HG03064 (cell line): ENCODE measurements around the gene ATP5PB.

Source experiments
- ATAC-seq: cut with Tn5 transposase; IDR thresholded peaks from one replicate; pipeline ENCODE4 v1.9.1; 2021; ENCODE audit warnings: low read depth; ENCODE audit not compliant: unreplicated experiment

The ATP5PB gene

DNA sequence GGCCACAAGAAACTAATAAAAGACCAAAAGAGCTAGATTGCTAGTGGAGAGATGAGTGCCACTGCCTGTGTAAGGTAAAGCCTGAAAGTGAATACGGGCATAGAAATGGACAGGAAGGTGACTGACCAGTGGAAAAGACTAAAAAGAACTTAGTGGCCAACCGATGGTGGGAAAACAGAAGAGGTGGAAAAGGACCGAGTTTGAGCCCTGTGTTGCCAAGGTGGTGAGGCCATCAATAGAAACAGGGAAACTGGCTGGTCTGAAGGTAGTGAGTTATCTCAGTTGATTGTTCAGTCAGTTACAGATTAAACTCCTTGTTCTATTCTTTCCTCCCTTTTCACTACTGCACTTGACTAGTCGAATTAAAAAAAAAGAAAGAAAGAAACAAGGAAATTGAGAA lies 2.7 kb upstream of the ATP5PB start:
- no peak for ATAC-seq

DNA sequence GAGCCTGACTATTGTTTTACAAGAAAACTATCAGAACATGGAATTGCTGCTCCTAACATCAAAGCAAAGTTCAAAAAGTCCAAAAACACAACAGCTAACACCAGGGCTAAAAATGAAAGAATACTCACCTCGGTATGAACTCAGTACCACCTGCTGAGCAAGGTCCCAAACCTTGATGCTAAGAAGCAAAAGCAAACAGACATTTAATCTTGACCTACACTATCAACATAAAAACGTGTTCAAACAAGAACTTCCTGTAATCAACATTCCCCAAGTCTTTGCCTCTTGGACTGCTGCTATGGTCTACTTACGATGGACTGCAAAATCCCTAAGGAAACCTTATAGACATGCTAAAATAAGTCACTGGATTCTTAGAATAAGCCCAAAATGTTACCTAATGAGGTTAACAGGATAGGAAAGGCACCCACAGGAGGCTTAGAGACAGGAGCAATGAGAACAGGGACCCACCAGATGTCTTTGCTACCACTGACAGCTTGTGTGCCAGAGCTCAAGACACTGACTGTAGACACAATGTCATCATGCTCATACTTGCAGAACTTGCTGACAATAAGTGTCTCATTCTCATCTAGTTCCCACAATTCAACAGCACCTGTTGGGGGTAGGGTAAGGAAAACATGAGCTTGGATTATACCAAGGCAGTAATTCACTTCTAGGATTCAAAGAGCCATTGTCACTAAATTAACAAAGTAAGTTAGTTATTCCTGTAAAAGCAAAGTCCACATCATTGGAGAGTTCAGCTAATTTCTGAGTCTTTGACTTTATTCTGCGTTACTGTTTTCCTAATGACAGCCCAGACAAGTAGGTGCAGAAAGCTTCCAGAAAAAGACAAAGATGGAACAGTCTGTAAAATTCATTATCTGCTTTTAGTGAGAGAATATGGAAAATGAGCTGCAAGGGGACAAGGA lies 2.0 kb upstream of the ATP5PB start:
- ATAC-seq, result no peak

DNA sequence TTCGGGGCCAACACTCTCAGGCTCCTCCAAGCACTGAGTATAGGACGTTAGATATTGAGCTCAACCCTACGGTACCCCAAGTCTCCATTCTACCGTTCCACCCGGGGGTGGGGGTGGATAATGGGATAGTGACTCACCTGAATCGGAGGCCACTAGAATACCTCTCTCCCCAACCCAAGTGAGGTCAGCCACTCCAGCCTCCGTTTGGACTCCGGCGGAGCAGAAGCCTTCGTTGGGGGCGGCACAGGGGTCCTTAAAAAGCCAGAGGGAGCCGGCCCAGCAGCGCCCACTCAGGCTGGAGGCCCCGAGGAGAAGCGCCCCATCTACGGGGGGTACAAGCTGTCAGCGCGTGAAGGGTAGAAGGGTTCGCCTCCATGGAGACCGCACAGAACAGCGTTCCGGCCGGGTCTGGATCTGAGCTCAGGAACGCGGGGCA lies 764 bp upstream of the ATP5PB start:
- ATAC-seq, result no peak

DNA sequence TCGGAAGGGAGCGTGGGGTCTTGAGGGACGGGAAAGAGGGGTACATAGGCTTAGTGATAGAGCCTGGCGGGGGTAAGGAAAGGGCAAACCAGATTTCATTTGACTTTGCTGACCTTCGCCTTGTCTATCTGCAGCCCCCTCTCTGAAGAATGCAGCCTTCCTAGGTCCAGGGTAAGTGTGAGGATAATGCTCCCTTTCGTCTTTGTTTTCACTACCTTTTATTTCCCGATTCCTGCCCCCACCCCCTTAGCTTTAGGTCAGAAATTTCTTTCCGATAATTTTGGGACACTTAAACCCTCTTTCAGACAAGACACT lies 396 bp downstream of the ATP5PB start:
- no peak for ATAC-seq

DNA sequence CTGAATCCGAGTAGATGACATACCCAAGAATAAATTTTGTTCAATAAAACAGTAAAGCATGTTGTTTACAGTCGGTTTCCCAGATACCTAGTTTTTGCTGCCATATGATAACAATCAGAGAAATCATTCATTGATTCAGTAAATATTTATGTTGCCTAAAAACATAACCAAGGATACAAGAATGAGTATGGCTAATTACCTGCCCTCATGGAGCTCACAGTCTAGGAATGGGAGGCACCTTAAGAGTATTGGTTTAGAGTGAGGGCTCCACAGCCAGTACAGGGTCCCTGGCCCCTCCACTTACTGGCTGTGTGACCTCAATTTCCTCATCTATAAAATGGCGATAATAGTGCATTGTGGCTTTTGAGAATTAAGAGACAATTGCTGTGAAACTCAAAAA lies 921 bp downstream of the ATP5PB start:
- ATAC-seq, result no peak

DNA sequence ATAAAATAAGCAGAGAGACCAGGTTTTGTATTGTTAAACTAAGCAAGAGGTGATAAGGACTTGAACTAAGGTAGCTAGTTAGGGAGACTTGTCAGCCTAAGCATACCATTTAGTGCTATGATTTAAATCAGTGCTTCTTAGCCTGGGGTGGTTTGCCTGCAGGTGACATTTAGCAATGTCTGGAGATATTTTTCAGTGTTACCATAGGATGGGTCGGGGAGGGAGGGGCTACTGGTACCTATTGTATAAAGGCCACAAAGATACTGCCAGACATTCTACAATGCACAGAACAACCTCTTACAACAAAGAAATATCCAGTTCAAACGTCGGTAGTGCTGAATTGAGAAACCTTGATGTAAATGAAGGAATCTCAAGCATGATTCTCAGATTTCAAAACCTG lies 3.3 kb downstream of the ATP5PB start:
- no peak for ATAC-seq

DNA sequence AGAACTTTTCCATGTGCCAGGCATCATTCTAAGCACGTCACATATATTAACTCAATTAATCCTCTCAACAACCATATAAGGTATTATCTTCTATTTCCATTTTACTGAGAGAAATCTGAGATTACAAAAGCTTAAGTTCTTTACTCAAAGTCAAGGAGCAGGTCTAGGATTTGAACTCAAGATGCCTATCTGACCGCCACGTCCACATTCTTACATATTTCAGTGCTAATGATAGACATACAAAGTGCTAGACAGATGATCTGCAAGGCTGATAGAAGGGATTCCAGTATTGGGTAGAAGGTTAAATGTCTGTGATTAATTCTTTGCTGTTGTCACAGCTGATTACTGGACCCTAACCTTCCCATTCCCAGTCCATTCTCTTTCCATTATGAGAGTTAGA lies 4.4 kb downstream of the ATP5PB start:
- ATAC-seq, result no peak

DNA sequence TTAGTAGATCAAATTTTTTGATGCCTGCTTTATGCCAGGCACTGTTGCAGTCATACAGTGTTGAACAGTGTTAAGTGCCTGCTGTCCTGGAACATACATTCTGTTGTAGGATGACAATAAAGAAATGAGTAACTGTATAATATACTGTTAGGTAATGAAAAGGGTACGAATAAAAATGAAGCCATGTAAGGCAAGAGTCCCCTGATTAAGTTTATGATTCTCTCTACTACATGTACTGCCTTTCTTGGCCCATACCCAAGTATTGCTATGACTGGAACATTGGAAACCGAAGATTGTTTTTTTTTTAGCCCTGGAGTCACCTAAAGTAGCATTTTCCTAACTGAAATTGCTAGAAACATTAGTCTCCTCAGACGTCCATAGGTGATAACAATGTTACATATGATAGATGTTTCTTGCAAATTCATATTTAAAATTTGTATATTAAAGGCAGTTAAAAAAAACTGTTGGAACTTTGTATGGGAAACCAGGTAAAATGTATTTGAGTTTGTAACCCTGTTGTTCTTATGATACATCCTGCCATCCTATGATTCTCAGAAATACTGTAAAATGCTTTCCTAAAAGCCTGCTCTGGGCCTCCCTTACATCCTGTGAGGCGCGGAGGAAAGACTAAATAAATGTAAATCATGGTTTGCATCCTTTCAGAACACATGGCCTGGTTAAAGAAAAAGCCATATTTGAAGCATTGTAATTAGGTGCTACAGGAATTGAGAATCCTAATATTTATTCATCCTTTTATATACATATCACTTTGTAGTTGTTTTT lies 5.8 kb downstream of the ATP5PB start:
- no peak for ATAC-seq

DNA sequence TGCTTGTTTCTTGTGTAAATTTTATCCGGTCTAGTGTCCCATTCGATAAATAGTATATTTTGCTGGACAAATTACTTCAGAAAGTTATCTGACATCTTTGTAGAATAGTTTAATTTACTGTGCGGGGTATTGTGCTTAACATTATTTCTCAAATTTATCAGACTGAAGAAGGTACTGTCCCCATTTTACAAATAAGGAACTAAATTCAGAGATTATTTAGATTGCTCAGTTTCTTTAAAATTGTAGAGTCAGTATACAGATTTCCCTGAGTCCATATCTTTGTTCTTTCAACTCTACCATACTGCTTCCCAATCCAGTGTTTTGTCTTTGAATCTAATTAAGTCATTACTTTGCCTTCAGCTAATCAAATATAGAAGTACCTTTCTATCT lies 6.4 kb downstream of the ATP5PB start:
- no peak for ATAC-seq

DNA sequence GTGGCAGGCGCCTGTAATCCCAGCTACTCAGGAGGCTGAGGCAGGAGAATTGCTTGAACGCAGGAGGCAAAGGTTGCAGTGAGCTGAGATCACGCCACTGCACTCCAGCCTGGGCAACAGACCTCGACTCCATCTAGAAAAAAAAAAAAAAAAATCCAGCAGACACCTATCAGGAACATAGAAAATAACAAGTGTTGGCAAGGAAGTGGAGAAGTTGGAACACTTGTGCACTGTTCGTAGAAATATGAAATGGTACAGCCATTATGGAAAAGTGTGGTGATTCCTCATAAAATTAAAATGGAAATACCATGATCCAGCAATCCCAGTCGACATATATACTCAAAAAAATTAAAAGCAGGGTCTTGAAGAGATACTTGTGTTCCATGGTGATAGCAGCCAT lies 12.5 kb downstream of the ATP5PB start:
- no peak for ATAC-seq

DNA sequence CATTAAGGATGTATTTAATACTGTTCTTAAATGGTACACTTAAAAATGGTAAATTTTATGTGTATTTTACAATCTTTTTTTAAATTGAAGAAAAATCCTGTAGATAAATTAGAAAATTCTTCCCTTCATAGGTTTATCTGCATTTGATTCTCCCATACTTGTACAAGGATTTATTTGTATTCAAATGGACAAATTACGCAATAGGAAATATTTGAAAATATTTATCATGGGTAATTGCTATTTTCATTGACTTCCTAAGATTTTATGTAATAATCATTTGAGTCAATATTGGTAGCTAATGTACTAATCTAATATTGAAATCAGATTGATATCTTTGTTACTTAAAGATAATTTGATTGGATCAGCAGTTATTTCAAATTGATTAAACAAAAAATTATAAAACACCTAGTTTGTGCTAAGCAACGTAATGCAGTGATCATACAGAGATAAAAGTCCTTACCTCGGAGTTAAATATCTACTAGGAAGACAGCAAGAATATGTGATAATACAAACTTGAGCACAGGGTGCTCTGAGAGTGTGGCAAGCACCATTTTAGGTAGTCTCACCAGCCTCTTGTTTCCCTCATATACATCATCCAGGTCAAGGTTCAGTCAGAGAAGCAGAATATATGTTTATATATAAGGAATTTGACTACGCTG lies 13.2 kb downstream of the ATP5PB start:
- ATAC-seq, result no peak

DNA sequence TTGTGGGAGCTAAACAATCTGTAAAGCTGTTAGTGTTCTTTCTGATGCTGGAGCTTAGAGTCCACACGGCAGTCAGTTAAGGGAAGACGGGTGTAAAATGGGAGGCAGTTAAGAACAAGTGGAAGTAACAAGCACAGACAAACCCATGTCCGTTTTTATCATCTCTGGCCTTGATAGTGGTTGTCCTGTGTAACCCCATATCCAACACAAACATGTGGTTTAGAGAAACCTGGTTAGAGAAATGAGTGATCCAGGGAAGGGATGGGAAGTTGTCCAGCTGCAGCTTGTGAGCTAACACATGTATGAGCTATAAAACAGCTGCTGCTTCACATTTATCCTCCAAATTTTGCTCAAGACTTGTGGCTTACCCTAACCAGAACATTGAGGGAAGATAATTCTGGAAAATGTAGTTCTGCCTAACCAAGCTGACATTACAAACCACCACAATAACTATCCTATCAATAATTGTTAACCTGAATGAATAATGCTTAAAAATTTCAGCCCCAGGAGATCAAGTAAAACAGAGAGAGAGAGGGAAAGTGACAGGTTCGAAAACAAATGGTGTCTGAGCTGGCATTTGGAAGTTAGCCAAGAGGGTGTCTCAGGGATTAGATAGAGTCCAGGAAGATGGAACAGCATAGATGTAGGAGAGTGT lies 13.9 kb downstream of the ATP5PB start:
- ATAC-seq, result no peak

DNA sequence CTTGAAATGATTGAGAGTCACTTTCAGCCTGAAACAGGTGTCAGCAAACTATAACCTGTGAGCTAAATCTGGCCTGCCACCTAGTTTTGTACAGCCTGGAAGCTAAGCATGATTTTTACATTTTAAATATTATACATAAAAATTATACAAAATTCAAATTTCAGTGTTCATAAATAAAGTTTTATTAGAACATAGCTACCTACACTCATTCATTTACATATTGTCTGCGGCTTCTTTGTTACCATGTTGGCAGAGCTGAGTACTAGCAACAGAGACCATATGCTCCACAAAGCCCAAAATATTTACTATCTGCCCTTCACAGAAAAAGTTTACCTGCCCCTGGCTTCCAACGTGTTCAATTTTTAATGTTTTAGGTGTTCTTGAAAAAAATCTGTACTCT lies 16.5 kb downstream of the ATP5PB start:
- ATAC-seq, result no peak

DNA sequence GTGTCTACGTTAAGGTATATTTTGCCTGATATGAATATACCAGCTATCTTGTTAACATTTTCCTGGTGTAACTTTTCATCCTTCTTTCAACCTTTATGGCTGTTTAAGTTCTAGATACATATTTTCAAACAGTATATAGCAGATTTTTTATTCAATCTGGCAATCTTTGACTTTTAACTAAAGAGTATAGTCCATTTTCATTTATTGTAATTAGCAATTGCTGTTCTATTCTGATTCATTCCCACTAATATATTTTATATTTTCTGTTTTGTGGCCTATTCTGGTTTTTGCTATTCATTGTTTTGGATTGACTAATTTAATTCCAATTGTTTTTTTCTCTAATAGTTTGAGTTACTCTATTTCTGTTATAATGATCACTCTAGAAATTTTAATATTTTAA lies 17.2 kb downstream of the ATP5PB start:
- no peak for ATAC-seq

DNA sequence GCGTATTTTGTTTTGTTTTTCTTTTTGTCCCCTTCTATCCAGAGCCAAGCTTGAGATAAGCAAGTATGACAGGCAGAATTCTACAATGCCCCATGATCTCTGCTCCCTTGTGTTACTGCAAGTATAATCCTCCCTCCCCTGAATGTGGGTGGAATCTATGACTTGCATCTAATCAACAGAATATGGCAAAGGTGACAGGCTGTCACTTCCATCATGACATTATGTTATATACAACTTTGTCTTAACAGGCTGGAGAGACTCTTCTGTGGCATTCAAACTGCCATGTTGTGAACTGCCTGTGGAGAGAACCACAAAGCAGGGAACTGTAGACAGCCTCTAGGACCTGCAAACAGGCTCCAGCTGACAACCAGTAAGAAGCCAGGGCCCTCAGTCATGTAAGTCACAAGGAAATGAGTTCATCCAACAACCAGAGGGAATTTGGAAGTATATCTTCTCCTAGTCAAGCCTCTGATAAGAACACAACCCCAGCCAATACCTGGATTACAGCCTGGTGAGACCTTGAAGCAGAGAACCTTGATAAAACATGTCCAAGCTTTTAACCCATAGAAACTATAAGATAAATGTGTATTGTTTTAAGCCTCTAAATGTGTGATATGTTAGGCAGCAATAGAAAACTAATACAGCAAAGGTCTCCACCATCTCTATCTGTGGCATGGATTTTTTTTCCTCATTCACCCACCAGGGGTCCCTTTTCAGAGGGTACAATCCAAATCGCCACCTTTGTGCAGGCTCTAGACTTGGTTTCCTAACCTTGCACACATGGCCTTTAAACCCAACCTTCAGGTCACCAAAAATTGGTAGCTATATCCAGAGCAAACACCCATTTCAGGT lies 18.8 kb downstream of the ATP5PB start:
- no peak for ATAC-seq

DNA sequence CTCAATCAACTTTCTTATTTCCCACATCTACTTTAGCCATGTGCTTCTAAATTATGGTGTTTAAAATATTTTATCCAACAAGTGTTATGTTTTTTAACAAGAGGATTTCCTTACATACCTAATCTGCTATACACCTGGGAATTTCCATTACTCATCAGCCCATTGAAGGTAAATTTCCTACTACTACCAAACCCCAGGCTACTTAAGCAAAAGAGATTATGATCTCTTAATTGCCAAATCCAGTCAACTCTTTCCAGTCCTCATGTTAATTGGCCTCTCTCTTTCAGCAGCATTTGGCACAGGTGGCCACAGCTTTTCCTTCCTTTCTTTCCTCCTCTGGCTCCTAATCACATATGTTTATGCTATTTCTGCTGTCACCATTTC lies 19.4 kb downstream of the ATP5PB start:
- no peak for ATAC-seq

DNA sequence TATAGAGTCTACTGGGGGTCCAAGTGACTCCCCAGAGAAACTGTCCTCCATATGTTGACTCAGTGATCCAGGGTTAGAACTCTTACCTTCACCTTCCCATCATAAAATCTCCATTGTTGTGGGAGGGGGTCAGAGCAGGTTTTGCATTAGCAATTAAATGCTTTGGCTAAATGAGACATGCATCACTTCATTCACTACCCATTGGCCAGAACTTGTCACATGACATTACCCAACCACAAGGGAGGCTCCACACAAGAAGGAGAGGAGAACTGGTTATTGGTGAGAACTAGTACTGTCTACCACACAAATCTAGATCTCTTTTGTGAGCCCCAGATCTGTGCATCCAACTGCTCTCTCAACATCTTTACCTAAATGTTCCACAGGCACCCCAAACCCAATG lies 20.3 kb downstream of the ATP5PB start:
- no peak for ATAC-seq

DNA sequence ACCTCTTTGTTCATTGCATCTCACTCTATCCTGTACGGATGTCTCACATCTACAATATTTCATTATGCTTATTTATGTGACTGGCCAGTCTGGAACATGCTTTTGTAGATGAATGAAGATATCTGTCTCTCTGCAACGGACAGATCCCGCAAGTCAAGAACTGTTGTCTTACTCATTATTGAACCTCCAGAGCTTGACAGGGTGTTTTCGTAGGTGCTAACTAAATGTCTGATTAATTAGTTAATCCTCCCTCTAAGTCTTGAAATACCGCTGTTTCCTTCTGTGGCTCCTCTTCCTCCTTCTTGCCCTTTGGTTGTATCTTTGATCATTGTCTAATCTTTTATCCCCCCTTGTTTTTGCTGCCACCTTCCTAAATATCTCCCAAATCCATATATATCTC lies 21.3 kb downstream of the ATP5PB start:
- ATAC-seq, result no peak

DNA sequence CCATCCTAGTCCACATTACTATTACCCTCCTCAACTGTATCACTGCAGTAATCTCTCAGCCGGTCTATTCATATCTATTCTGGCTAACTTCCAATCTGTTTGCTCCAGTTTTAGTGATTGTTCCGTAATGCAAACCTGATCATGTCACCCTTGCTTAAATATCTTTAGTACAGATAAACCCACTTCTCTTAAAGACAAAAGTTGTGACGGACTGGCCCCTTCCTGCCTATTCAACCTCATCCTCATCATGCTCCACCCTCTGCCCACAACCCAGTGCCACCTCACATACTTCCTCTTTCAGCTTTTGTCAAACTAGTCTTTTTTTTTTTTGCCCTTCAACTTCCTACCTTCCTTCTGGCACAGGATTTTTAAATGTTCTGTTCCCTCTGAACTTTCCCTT lies 21.7 kb downstream of the ATP5PB start:
- no peak for ATAC-seq

DNA sequence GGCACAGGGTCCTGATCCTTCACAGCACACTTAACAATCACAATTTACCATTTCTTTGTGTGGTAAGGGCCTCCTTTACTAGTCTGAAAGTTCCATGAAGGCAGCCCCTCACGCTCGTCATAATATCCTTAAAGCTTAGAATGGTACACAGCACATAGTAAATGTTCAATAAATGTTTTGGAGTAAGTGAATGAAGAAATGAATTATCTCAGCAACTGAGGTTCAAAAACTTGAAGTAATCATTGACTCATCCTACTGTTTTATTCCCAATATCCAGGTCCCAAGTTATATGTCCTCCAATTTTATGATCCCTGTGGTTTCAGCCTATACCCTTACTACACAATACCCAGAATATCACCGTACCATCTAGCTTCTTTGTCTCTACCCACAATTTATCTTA lies 22.3 kb downstream of the ATP5PB start:
- ATAC-seq, result no peak
